Measurements from ENCODE around the gene ANKS6. TPM values are rescaled to one million over a fixed set of nuclear protein-coding genes. Genes with fewer than 3 reads are reported as not detected.

ANKS6 gene
- total RNA-seq, 1 experiment from 2014 or later = 46.3 TPM

GRCh38 chr9:98846081-98846480 is 49.7 kb upstream of the ANKS6 start:
- H3T11ph ChIP-seq (ENCODE audit: low read length) = no peak overlapping the region
- Mint-ChIP-seq H3K36me3 (ENCODE audit: insufficient read depth in 1 of 3, low read depth in 3 of 3) (peaks cover 0 to 18% (median 4%) of the 10 kb centered on the region in 3 experiments; a peak in 3 of 7 replicates), H3K27me3 (ENCODE audit: low read depth) (peaks cover 4% of the 10 kb centered on the region; the same call in 1 of the 2 replicates), H3K27ac (no peak overlapping the region), H3K4me1 (peaks cover 14 to 20% of the 10 kb centered on the region in 2 experiments), H3K4me3 (no peak overlapping the region), H3K9me3 (no peaks in the 10 kb centered on the region)
- DNase-seq = no peak
- H2BK5ac ChIP-seq (ENCODE audit: insufficient read length, low read length) = no peak overlapping the region
- no peaks in the 10 kb centered on the region for H3K79me1 ChIP-seq (ENCODE audit: insufficient read depth, low read depth, low read length, poor library complexity, severe bottlenecking)
- no peaks in the 10 kb centered on the region for H3K79me2 ChIP-seq (ENCODE audit: insufficient read depth, low read length)
- no peak overlapping the region for H2BK12ac ChIP-seq (ENCODE audit: insufficient read length, low read depth, low read length)
- H3K9ac ChIP-seq (ENCODE audit: extremely low read depth, insufficient read length, low read length) = no peak overlapping the region
- H2BK120ac ChIP-seq (ENCODE audit: low read depth, low read length, poor library complexity, severe bottlenecking) = no peak overlapping the region
- no peak overlapping the region for H3K14ac ChIP-seq (ENCODE audit: insufficient read depth, low read length)
- no peaks in the 10 kb centered on the region for H4K20me1 ChIP-seq (ENCODE audit: control insufficient read depth, insufficient read depth, insufficient read length)
- H3K27me3 ChIP-seq (ENCODE audit: insufficient read depth, low read length) = no peaks in the 10 kb centered on the region
- H4K5ac ChIP-seq (ENCODE audit: insufficient read length, low read depth, low read length) = no peak overlapping the region
- H3K4me2 ChIP-seq (ENCODE audit: insufficient read depth, insufficient read length, low read length) = no peak overlapping the region
- no peak overlapping the region for H2BK15ac ChIP-seq (ENCODE audit: low read depth, low read length)
- no peak overlapping the region for H3K56ac ChIP-seq (ENCODE audit: insufficient read length, low read depth, low read length)
- no peak overlapping the region for H3K27ac ChIP-seq (ENCODE audit: insufficient read length, low read depth, low read length)
- H2BK20ac ChIP-seq (ENCODE audit: low read depth, low read length, poor library complexity, severe bottlenecking) = no peak overlapping the region
- H4K8ac ChIP-seq (replicated peaks; ENCODE audit: insufficient read length, low read depth, low read length) = no peak overlapping the region
- no peak overlapping the region for H4K91ac ChIP-seq (ENCODE audit: insufficient read length, low read depth, low read length)
- no peaks in the 10 kb centered on the region for H3K23me2 ChIP-seq (ENCODE audit: insufficient read length, low read depth, low read length, poor library complexity, severe bottlenecking)
- H2AFZ ChIP-seq (ENCODE audit: low read length) = no peak overlapping the region
- H3K23ac ChIP-seq (ENCODE audit: insufficient read length, low read depth, low read length) = no peak overlapping the region
- TF ChIP-seq, protein P1, sequence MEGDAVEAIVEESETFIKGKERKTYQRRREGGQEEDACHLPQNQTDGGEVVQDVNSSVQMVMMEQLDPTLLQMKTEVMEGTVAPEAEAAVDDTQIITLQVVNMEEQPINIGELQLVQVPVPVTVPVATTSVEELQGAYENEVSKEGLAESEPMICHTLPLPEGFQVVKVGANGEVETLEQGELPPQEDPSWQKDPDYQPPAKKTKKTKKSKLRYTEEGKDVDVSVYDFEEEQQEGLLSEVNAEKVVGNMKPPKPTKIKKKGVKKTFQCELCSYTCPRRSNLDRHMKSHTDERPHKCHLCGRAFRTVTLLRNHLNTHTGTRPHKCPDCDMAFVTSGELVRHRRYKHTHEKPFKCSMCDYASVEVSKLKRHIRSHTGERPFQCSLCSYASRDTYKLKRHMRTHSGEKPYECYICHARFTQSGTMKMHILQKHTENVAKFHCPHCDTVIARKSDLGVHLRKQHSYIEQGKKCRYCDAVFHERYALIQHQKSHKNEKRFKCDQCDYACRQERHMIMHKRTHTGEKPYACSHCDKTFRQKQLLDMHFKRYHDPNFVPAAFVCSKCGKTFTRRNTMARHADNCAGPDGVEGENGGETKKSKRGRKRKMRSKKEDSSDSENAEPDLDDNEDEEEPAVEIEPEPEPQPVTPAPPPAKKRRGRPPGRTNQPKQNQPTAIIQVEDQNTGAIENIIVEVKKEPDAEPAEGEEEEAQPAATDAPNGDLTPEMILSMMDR (conservative IDR thresholded peaks at IDR 0.05) = no peak
- H2AK5ac ChIP-seq (ENCODE audit: insufficient read length, low read length) = no peak overlapping the region
- H3K4ac ChIP-seq (ENCODE audit: low read depth, low read length) = no peak overlapping the region
- no CpG with 5 or more reads among the region's 5 CpGs for WGBS (ENCODE audit: extremely low coverage, insufficient read length, low lambda C conversion rate)
- no peak overlapping the region for H3K18ac ChIP-seq (ENCODE audit: insufficient read length, low read depth, low read length)
- no peaks in the 10 kb centered on the region for H3K9me3 ChIP-seq (ENCODE audit: control insufficient read depth, low read depth, low read length)
- no peaks in the 10 kb centered on the region; the same call in 1 of the 2 replicates for H3K4me1 ChIP-seq (ENCODE audit: insufficient read depth, low read length)
